ENCODE results near the gene SPON2.
"Not testable (repeated sequence)": the region's sequence is repeated elsewhere in the genome, so short reads cannot be mapped to it uniquely, and the experiment has no call there.

Gene SPON2

DNA sequence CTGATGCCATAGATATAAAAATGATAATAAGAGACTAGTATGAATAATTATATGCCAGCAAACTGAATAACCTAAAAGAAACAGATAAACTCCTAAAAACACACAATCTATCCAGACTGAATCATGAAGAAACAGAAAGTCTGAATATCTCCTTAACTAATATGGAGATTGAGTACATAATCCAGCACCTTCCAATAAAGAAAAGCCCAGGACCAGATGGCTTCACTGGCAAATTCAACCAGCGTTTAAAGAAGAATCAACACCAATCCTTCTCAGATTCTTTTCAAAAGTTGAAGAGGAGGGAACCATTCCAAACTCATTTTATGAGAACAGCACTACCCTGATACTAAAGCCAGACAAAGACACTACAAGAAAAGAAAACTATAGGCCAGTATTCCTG is 32.5 kb downstream of the SPON2 start:
- DNase-seq, result no peak

DNA sequence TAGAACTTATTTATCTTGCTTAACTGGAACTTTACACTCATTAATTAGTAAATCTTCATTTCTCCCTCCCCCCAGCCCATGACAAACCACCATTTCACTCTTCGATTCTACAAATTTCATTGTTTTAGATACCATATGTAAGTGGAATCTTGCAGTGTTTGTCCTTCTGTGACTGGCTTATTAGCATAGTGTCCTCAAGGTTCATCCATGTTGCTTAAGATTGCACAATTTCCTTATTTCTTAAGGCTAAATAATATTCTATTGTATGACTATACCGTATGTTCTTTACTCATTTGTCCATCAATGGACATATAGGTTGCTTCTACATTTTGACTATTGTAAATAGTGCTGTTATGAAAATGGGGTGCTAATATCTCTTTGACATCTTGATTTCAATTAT is 34.5 kb downstream of the SPON2 start:
- no peak for DNase-seq

DNA sequence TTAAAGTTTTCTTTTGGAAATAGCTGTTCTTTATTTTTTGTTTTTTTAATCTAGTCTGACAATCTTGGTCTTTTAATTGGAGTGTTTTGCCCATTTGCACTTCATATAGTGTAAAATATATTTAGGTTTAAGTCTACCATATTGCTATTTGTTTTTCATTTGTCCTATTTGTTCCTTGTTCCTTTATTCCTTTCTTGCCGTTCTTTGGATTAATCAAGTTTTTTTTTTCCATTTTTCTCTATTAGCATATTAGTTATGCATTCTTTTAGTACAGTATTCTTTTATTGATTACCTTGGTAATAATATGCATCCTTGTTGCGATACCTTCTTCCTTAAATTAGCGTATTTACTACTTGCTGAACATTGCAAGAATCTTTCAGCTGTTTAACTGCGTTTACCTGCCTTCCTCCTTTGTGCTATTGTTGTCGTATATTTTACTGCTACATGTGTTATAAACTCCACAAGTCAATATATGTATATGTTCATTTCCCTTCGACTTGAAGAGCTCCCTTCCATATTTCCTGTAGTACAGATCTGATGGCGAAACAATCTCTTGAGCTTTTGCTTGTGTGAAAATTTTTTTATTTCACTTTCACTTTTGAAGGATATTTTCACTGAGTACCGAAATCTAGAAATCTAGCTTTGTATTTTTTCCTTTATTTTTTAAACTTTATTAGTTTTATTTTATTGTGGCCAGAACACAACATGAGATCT is 35.2 kb downstream of the SPON2 start:
- DNase-seq, result no peak

DNA sequence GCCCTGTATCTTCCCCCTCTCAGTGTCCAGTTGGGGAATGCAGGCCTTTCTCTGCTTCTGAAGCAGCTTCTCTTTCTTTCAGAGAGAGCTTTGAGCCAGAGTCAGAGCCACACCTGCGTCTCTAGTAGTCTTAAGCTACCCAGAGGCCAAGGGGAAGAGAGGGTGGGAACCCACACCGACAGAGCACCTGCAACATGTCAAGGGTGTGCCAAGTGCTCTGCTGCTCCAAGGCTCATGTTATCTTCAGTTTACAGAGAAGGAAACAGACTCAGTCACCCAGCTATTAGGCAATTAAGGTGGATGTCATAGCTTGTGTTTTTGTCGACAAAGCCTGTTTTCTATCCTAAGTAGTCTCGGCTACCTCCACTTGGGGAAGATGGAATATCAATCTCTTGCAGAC is 36.3 kb downstream of the SPON2 start:
- DNase-seq, result no peak

DNA sequence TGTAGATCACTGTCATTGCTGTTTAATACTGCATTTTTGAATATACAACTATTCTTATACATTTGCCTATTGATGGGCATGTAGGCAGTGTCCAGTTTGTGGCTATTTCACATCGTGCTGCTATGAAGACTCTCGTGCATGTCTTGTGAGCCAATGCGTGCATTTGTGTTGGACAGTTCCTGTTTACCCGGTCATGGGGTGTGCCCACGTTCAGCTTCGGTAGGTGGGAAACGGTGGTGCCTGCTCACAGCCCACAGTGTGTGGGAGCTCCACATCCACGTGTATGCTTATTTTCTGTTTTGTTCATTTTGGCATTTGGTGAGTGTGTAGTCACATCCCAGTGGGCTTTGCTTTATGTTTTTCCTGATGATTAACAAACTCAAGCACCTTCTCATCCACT is 39.4 kb downstream of the SPON2 start:
- DNase-seq, result no peak

DNA sequence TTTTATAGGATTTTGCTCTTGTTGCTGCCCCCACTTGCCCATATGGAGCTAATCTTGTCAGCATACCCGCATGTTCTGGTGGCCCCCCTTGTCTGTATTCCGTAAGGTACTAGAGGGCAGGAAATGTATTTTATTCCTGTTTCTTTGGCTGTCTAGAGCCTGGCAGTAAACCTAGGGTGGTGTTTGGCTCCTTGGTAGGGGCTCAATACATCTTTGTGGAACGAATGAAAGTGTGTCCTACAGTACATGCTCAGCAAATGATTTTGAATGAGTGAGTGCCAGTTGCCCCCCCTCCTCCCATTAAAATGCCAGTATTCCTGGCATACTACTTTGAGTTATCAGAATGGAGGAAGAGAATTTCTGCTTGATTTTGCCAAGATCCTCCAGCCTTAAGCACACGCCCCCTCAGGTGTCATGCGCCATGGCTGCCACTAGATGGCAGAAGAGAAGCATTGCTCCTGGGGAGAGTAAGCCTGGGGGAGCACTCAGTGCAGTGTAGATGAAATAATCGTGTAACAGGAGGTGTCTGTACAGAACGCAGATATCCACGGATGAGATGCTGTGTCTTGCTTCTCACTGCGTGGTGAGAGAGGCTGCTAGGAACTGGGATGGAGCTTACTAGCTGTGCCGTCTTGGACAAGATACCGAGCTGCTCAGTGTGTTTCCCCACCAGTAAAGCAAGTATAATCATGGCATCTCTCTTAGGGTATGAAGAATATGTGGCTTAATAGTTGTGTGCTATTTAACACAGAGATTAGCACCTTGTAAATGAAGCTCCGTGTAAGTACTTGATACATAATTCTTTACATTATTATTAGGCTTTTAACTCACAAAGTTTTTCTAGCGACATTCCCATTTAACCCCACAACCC is 41.8 kb downstream of the SPON2 start:
- no peak for DNase-seq

DNA sequence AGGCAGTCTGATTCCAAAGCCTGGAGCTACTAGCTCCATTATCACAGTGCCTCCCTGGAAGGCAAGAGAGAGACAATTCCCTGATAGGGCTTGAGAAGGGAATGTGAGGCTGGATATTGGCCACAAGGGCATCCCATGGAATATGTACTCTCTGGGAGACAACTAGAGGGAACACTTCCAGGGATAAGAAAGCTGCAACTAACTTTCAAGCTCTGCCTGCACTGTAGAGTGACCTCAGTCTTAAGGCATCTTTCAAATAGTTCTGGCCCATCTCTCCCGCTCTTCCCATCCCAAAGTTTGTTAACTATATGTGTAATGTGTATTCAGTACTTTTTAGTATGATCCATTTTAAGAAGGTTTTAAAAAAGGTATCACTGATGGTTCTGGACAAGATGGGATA is 45.9 kb downstream of the SPON2 start:
- DNase-seq, result no peak

DNA sequence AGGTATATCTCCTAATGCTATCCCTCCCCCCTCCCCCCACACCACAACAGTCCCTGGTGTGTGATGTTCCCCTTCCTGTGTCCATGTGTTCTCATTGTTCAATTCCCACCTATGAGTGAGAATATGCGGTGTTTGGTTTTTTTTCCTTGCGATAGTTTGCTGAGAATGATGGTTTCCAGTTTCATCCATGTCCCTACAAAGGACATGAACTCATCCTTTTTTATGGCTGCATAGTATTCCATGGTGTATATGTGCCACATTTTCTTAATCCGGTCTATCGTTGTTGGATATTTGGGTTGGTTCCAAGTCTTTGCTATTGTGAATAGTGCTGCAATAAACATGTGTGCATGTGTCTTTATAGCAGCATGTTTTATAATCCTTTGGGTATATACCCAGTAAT is 46.9 kb downstream of the SPON2 start:
- DNase-seq, result not testable (repeated sequence)

DNA sequence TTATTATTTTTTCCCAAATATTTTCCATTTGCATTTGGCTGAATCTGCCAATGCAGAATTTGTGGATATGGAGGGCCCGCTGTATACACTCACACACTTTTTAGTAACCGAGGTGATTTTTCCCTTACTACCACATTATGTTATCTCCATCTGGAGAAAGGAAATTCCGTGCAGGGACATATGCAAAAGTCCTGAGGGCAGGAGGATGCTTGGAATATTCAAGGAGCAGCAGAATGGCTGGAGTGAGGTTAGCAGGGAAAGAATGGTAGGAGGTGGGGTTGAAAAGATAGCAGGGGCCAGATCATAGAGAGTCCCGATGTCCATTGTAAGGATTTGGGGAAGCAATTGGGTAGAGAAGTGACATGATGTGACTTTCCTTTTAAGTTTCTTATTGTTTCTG is 47.6 kb downstream of the SPON2 start:
- DNase-seq, result no peak

DNA sequence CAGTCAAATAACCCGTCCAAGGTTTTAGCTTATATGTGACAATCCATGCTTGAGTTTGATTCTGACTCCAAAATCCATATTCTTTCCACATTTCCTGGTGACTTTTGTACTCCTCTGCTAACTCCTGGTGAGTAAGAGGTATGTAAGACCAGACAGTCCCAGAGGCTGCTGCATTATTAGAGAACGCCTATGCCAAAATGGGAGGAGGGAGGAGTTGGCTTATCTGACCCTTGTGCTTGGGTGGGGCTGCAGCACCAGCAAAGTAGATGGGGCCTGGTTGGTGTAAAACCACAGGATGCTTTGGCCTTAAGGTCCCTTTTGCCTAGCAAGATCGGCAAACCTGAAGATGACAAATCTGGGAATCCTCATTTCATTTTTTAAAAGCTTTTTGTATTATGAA is 49.9 kb downstream of the SPON2 start:
- no peak for DNase-seq
